Measurements from ENCODE around the gene ACAP2. TPM values are rescaled to one million over a fixed set of nuclear protein-coding genes. Genes with fewer than 3 reads are reported as not detected.

ACAP2 gene
- total and polyA plus RNA-seq, 4 donors: 4.5 to 28.5 (median 23.3) TPM

GRCh38 chr3:195236801-195237570 is 205.8 kb downstream of the ACAP2 start:
- Histone ChIP-seq H3K4me1 (ENCODE audit: control insufficient read depth in 4 of 4, insufficient read depth in 4 of 4, low read length in 3 of 4) (no peaks in the 10 kb centered on the region), H3K9me3 (ENCODE audit: control insufficient read depth in 4 of 4, low read length in 3 of 4) (peaks cover 3 to 12% (median 7%) of the 10 kb centered on the region in 4 donors), H3K9ac (ENCODE audit: low read depth in 1 of 2, low read length in 2 of 2) (no peak overlapping the region), H3K36me3 (ENCODE audit: control insufficient read depth in 4 of 4, insufficient read depth in 3 of 4, low read depth in 1 of 4, low read length in 3 of 4) (peaks cover 0 to 3% (median 0%) of the 10 kb centered on the region in 4 donors), H3K4me3 (ENCODE audit: low read depth in 1 of 3, low read length in 3 of 3) (peak overlapping the region in 1 of 3 donors; percentile 1), H3K27ac (ENCODE audit: low read depth in 1 of 2, low read length in 2 of 2) (no peak overlapping the region), H3K27me3 (ENCODE audit: control insufficient read depth in 4 of 4, insufficient read depth in 4 of 4, low read length in 3 of 4) (no peaks in the 10 kb centered on the region)
- 97% methylated on average over 10 of the region's 10 CpGs for WGBS
- DNase-seq (ENCODE audit: low spot score): no peak
- TF ChIP-seq FOXA1 (IDR thresholded peaks at IDR 0.05): no peak
- TF ChIP-seq RXRA (IDR thresholded peaks at IDR 0.05): no peak
- TF ChIP-seq MAX (IDR thresholded peaks at IDR 0.05): no peak
- TF ChIP-seq REST (IDR thresholded peaks at IDR 0.05): no peak
- TF ChIP-seq GABPA (IDR thresholded peaks at IDR 0.05 in 1 of 2, conservative IDR thresholded peaks at IDR 0.05 in 1 of 2): no peak
- no peak for TF ChIP-seq HNF4G (IDR thresholded peaks at IDR 0.05)
- TF ChIP-seq NR2F2 (IDR thresholded peaks at IDR 0.05): no peak
- TF ChIP-seq FOXA2 (IDR thresholded peaks at IDR 0.05): no peak

- peaks cover 3 to 12% (median 7%) of the 10 kb centered on the region in 4 donors for H3K9me3 ChIP-seq (ENCODE audit: control insufficient read depth in 4 of 4, low read length in 3 of 4)
- H3K4me3 ChIP-seq (ENCODE audit: low read depth in 1 of 3, low read length in 3 of 3): peak overlapping the region in 1 of 3 donors; percentile 1
- WGBS: 98% methylated on average over 5 of the region's 5 CpGs
- H3K27ac ChIP-seq (ENCODE audit: low read depth in 1 of 2, low read length in 2 of 2): no peak overlapping the region
- no peaks in the 10 kb centered on the region for H3K27me3 ChIP-seq (ENCODE audit: control insufficient read depth in 4 of 4, insufficient read depth in 4 of 4, low read length in 3 of 4)
- TF ChIP-seq YY1 (IDR thresholded peaks at IDR 0.05) (no peak), RAD21 (IDR thresholded peaks at IDR 0.05) (no peak), REST (IDR thresholded peaks at IDR 0.05) (no peak), HNF4G (IDR thresholded peaks at IDR 0.05) (no peak), CTCF (IDR thresholded peaks at IDR 0.05; ENCODE audit: low read depth, low read length, missing input control) (no peak), GABPA (IDR thresholded peaks at IDR 0.05 in 1 of 2, conservative IDR thresholded peaks at IDR 0.05 in 1 of 2) (no peak), ZBTB33 (IDR thresholded peaks at IDR 0.05) (no peak), JUND (IDR thresholded peaks at IDR 0.05) (no peak), RXRA (IDR thresholded peaks at IDR 0.05) (no peak), HNF4A (conservative IDR thresholded peaks at IDR 0.05) (no peak), SP1 (IDR thresholded peaks at IDR 0.05) (no peak), FOXA2 (IDR thresholded peaks at IDR 0.05) (no peak)
- no peak for DNase-seq (ENCODE audit: low spot score)
- H3K36me3 ChIP-seq (ENCODE audit: control insufficient read depth in 4 of 4, insufficient read depth in 3 of 4, low read depth in 1 of 4, low read length in 3 of 4): peaks cover 0 to 3% (median 0%) of the 10 kb centered on the region in 4 donors
- no peak overlapping the region for H3K9ac ChIP-seq (ENCODE audit: low read depth in 1 of 2, low read length in 2 of 2)
- H3K4me1 ChIP-seq (ENCODE audit: control insufficient read depth in 4 of 4, insufficient read depth in 4 of 4, low read length in 3 of 4): no peaks in the 10 kb centered on the region
Observed at GRCh38 chr3:195236076-195236798, 206.6 kb downstream of the ACAP2 start.

Data from liver (tissue), 9 donors.